Loucy (cell line): ENCODE results near the gene LANCL2.

Experiments
- H2AFZ ChIP-seq: fragments of 200-600 bp; sonication (generic); 2 replicates; pipeline ENCODE4 v1.6.0; 2016; ENCODE audit warnings: antibody characterized with exemption, mild to moderate bottlenecking, low read length, moderate library complexity
- H3F3A ChIP-seq: fragments of 200-600 bp; 2 replicates; pipeline ENCODE4 v1.6.0; 2016; ENCODE audit warnings: antibody characterized with exemption, low read depth, mild to moderate bottlenecking
- H3K27me3 ChIP-seq: fragments of 200-600 bp; sonication (generic); 2 replicates; pipeline ENCODE4 v1.6.1; 2014; ENCODE audit warnings: low read length, mild to moderate bottlenecking; ENCODE audit not compliant: insufficient read depth, poor library complexity, severe bottlenecking
- H3K36me3 ChIP-seq: fragments of 200-600 bp; sonication (generic); 2 replicates; pipeline ENCODE4 v1.6.1; 2016; ENCODE audit warnings: low read length; ENCODE audit not compliant: insufficient read depth
- H3K4me1 ChIP-seq: fragments of 200-600 bp; sonication (generic); 2 replicates; pipeline ENCODE4 v1.5.1; 2014; ENCODE audit warnings: low read length, mild to moderate bottlenecking; ENCODE audit not compliant: insufficient read depth, poor library complexity, severe bottlenecking
- H3K4me2 ChIP-seq: fragments of 200-600 bp; sonication (generic); 2 replicates; pipeline ENCODE4 v1.6.0; 2014; ENCODE audit warnings: antibody characterized with exemption, low read length, low read depth, mild to moderate bottlenecking; ENCODE audit not compliant: poor library complexity, severe bottlenecking
- H3K4me3 ChIP-seq: fragments of 200-600 bp; sonication (generic); 2 replicates; pipeline ENCODE4 v1.5.1; 2014; ENCODE audit warnings: low read length, mild to moderate bottlenecking, mixed read lengths; ENCODE audit not compliant: poor library complexity, severe bottlenecking
- H3K79me2 ChIP-seq: fragments of 200-600 bp; sonication (generic); 2 replicates; pipeline ENCODE4 v1.6.1; 2014; ENCODE audit warnings: low read length; ENCODE audit not compliant: insufficient read depth
- H3K9ac ChIP-seq: fragments of 200-600 bp; sonication (generic); 2 replicates; pipeline ENCODE4 v1.6.0; 2014; ENCODE audit warnings: mild to moderate bottlenecking, low read depth, low read length, moderate library complexity; ENCODE audit not compliant: poor library complexity, severe bottlenecking
- H3K9me2 ChIP-seq: fragments of 200-600 bp; sonication (generic); replicated peaks from 2 replicates; pipeline ENCODE4 v1.6.1; 2016; ENCODE audit warnings: low read depth, low read length, mixed read lengths
- H3K9me3 ChIP-seq: fragments of 200-600 bp; sonication (generic); 2 replicates; pipeline ENCODE4 v1.6.1; 2014; ENCODE audit warnings: mild to moderate bottlenecking, antibody characterized with exemption, low read length, low read depth; ENCODE audit not compliant: insufficient read depth
- H4K20me1 ChIP-seq: fragments of 200-600 bp; sonication (generic); 2 replicates; pipeline ENCODE4 v1.6.0; 2014; ENCODE audit warnings: antibody characterized with exemption, low read length, mild to moderate bottlenecking; ENCODE audit not compliant: insufficient read depth, poor library complexity, severe bottlenecking
- CTCF ChIP-seq: fragments of 200-600 bp; sonication (generic); conservative IDR thresholded peaks from 2 replicates; pipeline ENCODE4 v1.5.1; 2014; ENCODE audit warnings: mild to moderate bottlenecking, antibody characterized with exemption, low read length
- EZH2phosphoT487 ChIP-seq: fragments of 200-600 bp; IDR thresholded peaks from 2 replicates; pipeline ENCODE4 v1.6.1; 2018; ENCODE audit warnings: antibody characterized with exemption, mild to moderate bottlenecking, moderate library complexity, borderline replicate concordance

Gene LANCL2

GRCh38 chr7:55420530-55420929, 55.4 kb downstream of the LANCL2 start:
- Histone ChIP-seq H3K27me3 (no peaks in the 10 kb centered on the region), H3K4me3 (no peak overlapping the region), H3F3A (no peaks in the 10 kb centered on the region), H3K36me3 (peaks cover 6% of the 10 kb centered on the region; the same call in 1 of the 2 replicates), H3K9me2 (no peaks in the 10 kb centered on the region), H4K20me1 (no peaks in the 10 kb centered on the region), H3K9me3 (no peaks in the 10 kb centered on the region), H3K4me1 (no peaks in the 10 kb centered on the region), H3K9ac (no peak overlapping the region), H3K4me2 (no peak overlapping the region), H2AFZ (no peak overlapping the region), H3K79me2 (no peaks in the 10 kb centered on the region)
- TF ChIP-seq EZH2phosphoT487 = no peak
- no peak for TF ChIP-seq CTCF

- Histone ChIP-seq H3K4me2 (no peak overlapping the region), H3K4me1 (no peaks in the 10 kb centered on the region), H3F3A (no peaks in the 10 kb centered on the region), H3K9me3 (no peaks in the 10 kb centered on the region), H3K4me3 (no peak overlapping the region), H3K9me2 (no peaks in the 10 kb centered on the region), H3K36me3 (peaks cover 14% of the 10 kb centered on the region; the same call in 1 of the 2 replicates), H3K27me3 (no peaks in the 10 kb centered on the region), H4K20me1 (no peaks in the 10 kb centered on the region), H3K79me2 (no peaks in the 10 kb centered on the region), H2AFZ (no peak overlapping the region), H3K9ac (no peak overlapping the region)
- TF ChIP-seq CTCF = no peak
- TF ChIP-seq EZH2phosphoT487 = no peak
Observed at GRCh38 chr7:55423277-55423711, 58.2 kb downstream of the LANCL2 start.

- Histone ChIP-seq H3K4me3 (no peak overlapping the region), H3K4me1 (no peaks in the 10 kb centered on the region), H3F3A (no peaks in the 10 kb centered on the region), H2AFZ (no peak overlapping the region), H3K27me3 (no peaks in the 10 kb centered on the region), H3K36me3 (peaks cover 14% of the 10 kb centered on the region; the same call in 1 of the 2 replicates), H4K20me1 (no peaks in the 10 kb centered on the region), H3K9ac (no peak overlapping the region), H3K9me2 (no peaks in the 10 kb centered on the region), H3K79me2 (no peaks in the 10 kb centered on the region), H3K9me3 (no peaks in the 10 kb centered on the region), H3K4me2 (no peak overlapping the region)
- TF ChIP-seq EZH2phosphoT487 (no peak), CTCF (no peak)
Observed at GRCh38 chr7:55423891-55424290, 58.8 kb downstream of the LANCL2 start.
